Measurements from ENCODE around the gene TOP3A. TPM values are rescaled to one million over a fixed set of nuclear protein-coding genes. Genes with fewer than 3 reads are reported as not detected.
"Not testable (repeated sequence)": the region's sequence is repeated elsewhere in the genome, so short reads cannot be mapped to it uniquely, and the experiment has no call there.

Gene TOP3A, protein sequence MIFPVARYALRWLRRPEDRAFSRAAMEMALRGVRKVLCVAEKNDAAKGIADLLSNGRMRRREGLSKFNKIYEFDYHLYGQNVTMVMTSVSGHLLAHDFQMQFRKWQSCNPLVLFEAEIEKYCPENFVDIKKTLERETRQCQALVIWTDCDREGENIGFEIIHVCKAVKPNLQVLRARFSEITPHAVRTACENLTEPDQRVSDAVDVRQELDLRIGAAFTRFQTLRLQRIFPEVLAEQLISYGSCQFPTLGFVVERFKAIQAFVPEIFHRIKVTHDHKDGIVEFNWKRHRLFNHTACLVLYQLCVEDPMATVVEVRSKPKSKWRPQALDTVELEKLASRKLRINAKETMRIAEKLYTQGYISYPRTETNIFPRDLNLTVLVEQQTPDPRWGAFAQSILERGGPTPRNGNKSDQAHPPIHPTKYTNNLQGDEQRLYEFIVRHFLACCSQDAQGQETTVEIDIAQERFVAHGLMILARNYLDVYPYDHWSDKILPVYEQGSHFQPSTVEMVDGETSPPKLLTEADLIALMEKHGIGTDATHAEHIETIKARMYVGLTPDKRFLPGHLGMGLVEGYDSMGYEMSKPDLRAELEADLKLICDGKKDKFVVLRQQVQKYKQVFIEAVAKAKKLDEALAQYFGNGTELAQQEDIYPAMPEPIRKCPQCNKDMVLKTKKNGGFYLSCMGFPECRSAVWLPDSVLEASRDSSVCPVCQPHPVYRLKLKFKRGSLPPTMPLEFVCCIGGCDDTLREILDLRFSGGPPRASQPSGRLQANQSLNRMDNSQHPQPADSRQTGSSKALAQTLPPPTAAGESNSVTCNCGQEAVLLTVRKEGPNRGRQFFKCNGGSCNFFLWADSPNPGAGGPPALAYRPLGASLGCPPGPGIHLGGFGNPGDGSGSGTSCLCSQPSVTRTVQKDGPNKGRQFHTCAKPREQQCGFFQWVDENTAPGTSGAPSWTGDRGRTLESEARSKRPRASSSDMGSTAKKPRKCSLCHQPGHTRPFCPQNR
- polyA plus RNA-seq (ENCODE audit: insufficient read length), result 26.7 TPM

GRCh38 chr17:18314731-18315561 lies at the start of gene TOP3A, which contains the start of gene SMCR8:
Gene TOP3A, minus strand, starts transcription at chr17:18314994. Its CDS starts 216 bp downstream, at chr17:18314778.
Gene SMCR8, plus strand, starts transcription at chr17:18315293. Its CDS starts 497 bp downstream, at chr17:18315790.
- peak; percentile 96 for DNase-seq (ENCODE audit: low read depth)

DNA sequence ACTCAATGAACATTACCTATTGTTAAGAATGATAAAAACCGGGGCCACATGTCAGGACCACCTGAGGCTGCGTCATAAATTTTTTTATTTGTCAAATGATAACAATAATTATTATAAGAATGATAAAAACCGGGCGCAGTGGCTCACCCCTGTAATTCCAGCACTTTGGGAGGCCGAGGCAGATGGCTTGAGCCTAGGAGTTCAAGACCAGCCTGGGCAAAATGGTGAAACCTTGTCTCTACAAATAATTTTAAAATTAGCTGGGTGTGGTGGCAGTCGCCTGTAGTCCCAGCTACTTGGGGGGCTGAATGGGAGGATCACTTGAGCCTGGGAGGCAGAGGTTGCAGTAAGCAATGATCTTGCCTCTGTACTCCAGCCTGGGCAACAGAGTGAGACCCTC lies 49.4 kb upstream of the TOP3A start:
- DNase-seq (ENCODE audit: low read depth), result no peak

DNA sequence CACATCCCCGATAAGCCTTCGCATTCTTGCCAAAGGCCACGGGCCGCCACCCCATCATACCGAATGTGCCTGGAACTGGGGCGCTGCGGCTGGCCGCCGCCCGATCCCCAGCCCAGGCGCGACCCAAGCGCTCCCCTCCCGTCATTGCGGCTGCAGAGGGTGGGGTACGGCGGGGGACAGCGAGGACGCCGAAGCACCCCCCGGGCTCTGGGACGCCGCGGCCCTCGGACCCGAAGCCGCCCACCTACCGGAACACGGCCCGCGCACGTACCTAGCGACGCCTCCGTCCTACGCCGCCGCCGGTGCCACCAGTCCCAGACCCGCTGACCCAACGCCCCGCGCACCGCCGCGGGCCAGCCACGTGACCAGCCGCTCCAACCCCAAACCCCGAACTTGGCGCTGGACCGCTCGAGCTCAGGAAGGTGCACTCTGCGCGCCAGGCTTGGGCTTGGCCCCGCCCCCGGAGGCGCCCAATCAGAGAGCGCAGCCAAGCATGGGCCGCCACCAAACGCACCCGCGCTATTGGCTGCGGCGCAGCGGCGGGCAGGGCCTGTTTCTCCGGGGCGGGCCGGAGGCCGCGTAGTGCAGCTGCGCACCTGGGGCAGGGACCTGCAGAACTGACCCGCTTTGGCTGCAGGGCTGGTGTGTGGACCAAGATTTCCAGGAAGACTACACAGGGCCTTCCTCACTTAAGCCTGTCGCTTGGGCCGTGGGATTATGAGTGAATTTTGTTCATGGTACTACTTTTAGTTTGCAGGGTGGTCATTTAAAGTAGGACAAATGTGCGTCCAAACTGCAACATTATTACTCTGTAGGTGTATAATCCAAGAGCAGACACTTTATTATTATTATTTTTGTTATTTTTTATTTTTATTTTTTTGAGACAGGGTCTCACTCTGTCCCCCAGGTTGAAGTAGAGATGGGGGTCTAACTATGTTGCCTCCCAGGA lies 48.6 kb upstream of the TOP3A start, which contains the start of gene SHMT1:
Gene SHMT1 (minus strand): TSS at position 450 of the 949 bp plus-strand sequence. CDS start 7,569 bp downstream, outside the sequence.
- peak; percentile 62 for DNase-seq (ENCODE audit: low read depth)

DNA sequence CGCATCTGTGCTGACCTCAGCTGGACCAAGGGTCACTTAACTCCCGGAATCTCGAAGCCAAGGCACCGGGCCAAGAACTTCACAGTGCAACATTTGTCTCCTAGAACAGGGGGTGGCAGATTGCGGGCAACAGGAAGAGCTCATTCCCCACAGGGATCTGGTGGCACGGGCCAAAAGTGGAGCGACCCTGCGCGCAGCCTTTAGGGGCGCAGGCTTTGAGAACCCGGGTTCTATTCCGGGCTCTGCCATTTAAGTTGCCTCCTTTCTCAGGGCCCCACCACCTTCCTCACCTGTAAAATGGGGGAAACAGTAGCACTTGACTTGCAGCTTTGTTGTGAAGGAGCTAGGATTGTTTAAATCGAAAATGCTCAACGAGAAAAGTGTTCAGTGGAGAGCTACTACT lies 47.9 kb upstream of the TOP3A start:
- peak; percentile 8 for DNase-seq (ENCODE audit: low read depth)

GRCh38 chr17:18361837-18362697 lies 47.3 kb upstream of the TOP3A start:
- peak; percentile 8 for DNase-seq (ENCODE audit: low read depth)

GRCh38 chr17:18360518-18360917 lies 45.7 kb upstream of the TOP3A start:
- no peak for DNase-seq (ENCODE audit: low read depth)

DNA sequence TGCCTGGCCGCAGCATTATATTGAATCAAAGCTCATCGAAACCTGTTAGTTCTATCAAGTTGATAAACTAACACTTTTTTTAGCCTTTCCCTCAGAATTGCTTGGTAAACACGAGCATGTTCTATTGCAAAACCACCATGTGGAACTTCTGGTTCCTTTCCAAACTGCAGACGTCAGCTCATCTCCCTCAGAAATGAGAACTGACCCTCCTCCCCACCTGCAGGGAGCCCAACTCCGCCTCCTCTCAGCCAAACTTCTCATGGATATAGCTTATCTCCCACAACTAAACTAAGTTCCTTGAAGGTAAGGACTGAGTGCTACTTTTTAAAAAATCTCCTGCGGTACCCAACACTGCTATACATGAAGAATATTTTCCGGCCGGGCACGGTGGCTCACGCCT lies 41.8 kb upstream of the TOP3A start:
- peak; percentile 25 for DNase-seq (ENCODE audit: low read depth)

DNA sequence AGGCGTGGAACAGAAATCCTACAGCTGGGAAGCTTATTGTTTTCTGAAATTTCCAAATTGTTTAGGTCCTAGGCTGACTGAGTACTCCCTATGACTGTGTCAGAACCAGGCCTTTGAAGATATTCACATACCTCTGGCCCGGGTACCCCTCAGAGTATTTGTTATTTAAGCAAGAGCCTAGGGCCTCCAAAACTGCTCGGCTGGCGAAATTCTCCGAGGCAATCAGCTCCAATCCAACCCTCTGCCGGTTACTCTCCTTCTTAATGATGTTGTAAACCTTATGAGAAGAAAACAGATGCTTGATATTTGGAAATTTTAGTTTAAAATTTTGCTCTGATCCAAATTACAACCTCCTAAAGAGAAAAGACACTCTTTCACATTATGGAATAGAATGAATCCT lies 38.7 kb upstream of the TOP3A start:
- DNase-seq (ENCODE audit: low read depth), result no peak

DNA sequence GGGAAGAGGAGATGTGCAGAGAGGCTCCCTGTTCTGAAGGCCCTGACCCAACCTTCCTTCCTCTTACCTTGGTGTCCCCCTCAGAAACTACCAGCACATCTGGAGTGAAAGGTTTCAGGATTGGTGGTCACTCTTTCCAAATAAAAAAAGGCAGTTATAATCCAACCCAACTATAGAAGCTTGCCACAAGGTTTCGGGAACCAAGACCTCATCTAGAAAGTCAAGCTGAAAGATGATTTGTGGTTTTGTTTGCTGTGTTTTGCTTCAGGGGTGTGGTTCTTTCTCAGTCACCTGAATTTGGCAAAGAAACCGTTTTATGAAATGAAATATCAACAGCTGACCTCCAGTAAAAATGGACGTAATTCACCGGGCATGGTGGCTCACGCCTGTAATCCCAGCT lies 29.2 kb upstream of the TOP3A start:
- no peak for DNase-seq (ENCODE audit: low read depth)

- DNase-seq (ENCODE audit: low read depth), result no peak
Observed at GRCh38 chr17:18339933-18340332, 25.1 kb upstream of the TOP3A start.

DNA sequence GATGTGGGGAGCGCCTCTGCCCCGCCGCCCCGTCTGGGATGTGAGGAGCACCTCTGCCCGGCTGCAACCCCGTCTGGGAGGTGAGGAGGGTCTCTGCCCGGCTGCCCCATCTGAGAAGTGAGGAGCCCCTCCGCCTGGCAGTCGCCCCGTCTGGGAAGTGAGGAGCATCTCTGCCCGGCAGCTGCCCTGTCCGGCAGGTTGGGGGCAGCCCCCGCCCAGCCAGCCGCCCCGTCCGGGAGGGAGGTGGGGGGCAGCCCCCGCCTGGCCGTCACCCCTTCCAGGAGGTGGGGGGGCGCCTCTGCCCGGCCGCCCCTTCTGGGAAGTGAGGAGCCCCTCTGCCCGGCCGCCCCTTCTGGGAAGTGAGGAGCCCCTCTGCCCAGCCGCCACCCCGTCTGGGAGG lies 23.4 kb upstream of the TOP3A start:
- DNase-seq (ENCODE audit: low read depth), result not testable (repeated sequence)

GRCh38 chr17:18332909-18333489 lies 18.2 kb upstream of the TOP3A start:
- no peak for DNase-seq (ENCODE audit: low read depth)

DNA sequence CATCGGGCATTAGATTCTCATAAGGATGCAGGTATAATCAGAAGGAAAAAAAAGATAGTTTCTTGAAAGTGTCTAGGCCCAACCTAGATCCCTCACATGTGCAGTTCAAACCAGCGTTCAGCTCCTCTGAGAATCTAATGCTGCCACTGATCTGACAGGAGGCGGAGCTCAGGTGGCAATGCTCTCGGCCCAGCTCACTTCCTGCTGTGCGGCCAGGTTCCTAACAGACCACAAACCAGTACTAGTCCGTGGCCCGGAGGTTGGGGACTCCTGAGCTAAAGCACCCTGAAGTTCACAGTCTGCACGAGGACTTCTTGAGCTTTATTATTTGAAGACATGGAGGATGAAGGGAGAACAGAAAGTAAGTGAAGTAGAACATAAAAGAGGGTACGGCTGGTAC lies 17.1 kb upstream of the TOP3A start:
- no peak for DNase-seq (ENCODE audit: low read depth)

DNA sequence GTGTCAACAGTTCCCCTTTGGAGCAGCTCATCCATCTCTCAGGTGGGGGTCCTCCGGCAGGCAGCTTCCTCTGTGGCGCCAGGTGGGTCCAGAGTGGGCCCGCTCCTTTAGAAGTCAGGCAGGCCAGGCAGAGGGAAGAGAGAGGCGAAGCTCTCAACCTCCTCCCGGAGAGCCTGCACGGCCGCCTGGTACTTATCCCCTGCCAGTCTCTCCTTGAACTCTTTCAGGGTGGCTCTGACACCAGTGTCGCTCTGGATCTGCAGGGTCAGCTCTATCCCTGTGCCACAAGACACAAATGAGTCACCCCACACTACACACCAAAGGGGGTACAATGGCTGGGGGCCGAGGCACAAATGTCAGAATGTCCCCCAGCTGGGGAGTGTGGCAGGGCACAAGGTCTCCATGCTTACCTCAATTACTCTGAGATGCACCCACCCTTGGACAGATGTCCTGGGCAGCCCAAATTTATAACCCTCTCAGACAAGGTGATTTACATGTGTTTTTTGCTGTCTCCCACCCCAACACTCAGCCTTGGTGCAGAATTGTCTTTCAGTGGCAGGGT lies 13.9 kb upstream of the TOP3A start:
- no peak for DNase-seq (ENCODE audit: low read depth)

GRCh38 chr17:18327556-18327955 lies 12.8 kb upstream of the TOP3A start:
- DNase-seq (ENCODE audit: low read depth), result no peak

- DNase-seq (ENCODE audit: low read depth), result no peak
Observed at GRCh38 chr17:18327093-18327492, 12.3 kb upstream of the TOP3A start.

DNA sequence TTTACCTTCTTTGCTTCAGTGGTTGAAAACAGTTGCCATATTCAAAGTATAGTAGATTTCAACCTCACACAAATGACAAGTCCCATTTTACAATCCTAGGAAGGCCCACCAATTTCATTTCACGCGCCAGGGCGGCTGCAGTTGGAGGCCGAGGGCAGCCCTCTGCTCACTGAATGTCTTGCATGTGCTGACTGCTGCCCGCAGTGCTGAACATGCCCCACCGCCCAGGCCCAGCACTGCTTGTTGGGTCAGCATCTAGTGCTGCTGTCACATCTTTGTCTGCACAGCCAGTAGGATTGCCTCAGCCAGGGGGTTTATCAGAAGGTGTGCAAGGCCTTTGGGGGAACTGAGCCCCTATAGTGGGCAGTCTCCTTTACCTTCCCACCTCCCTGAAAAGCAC lies 11.8 kb upstream of the TOP3A start:
- no peak for DNase-seq (ENCODE audit: low read depth)

DNA sequence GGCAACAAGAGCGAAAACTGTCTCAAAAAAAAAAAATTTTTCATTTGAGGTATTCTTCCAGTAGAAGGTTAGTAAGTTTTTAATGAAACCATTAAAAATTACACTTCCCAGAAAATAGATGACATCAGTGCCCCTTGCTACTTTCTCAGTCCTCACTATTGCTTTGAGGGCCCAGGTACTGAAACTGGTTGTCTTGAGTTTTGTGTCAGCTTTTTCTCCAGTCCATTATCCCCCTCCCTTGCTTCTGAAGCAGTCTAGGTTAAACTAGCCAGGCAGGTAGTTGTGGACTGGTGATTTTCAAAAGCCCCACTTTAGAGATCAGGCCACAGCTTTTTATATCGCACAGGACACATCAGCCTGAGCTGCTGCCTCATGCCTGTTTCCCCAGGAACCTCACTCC lies 11.2 kb upstream of the TOP3A start:
- DNase-seq (ENCODE audit: low read depth), result no peak

Data from forelimb muscle (tissue), 1 donor.